Activated CD8-positive, alpha-beta T cell treated with anti-CD3 and anti-CD28 coated beads, Interleukin-2, amount 10 ng/mL, durations not matched to agents 7 days and 5 days (primary cell): Measurements from ENCODE around the gene INSRR. TPM values are rescaled to one million over a fixed set of nuclear protein-coding genes. Genes with fewer than 3 reads are reported as not detected.

ENCODE experiments used
- ATAC-seq: fragments of 150-1000 bp; cut with Tn5 transposase; one replicate; pipeline ENCODE4 v1.10.0; 2021; ENCODE audit warnings: moderate library complexity
- CTCF ChIA-PET: fragments of 350-600 bp; sonication (Branson Sonifier 250); formaldehyde crosslinking; loops from one replicate; lab custom pipeline; 2021; ENCODE audit warnings: antibody characterized with exemption; lab: Charles Lee
- POLR2A ChIA-PET: fragments of 350-600 bp; sonication (Branson Sonifier 250); formaldehyde crosslinking; loops from one replicate; lab custom pipeline; 2021; ENCODE audit warnings: antibody characterized with exemption; lab: Charles Lee
- DNase-seq: peaks from one replicate; pipeline ENCODE4 v3.0.0-alpha.2; 2020
- H3K27ac Mint-ChIP-seq: one replicate; pipeline ENCODE4 v1.8.0; 2021; ENCODE audit warnings: mild to moderate bottlenecking, mixed read lengths
- H3K27me3 Mint-ChIP-seq: one replicate; pipeline ENCODE4 v1.8.0; 2021; ENCODE audit warnings: low read depth, mixed read lengths
- H3K36me3 Mint-ChIP-seq: one replicate; pipeline ENCODE4 v1.8.0; 2021; ENCODE audit warnings: low read depth, mixed read lengths
- H3K4me1 Mint-ChIP-seq: one replicate; pipeline ENCODE4 v1.8.0; 2021; ENCODE audit warnings: low read depth, mixed read lengths
- H3K4me3 Mint-ChIP-seq: one replicate; pipeline ENCODE4 v1.8.0; 2021; ENCODE audit warnings: mild to moderate bottlenecking, mixed read lengths
- H3K9me3 Mint-ChIP-seq: one replicate; pipeline ENCODE4 v1.8.0; 2022; ENCODE audit warnings: mixed read lengths; ENCODE audit not compliant: insufficient read depth
- total RNA-seq, 2 experiments: library from RNA; stranded (reverse); gene quantifications; one replicate each; pipeline ENCODE4 v1.2.3, GENCODE V29; 2021

The INSRR gene
- total RNA-seq, 2 experiments from 2014 or later, result 0.21 TPM

- ATAC-seq, result no peak
- Mint-ChIP-seq H3K27me3 (no peaks in the 10 kb centered on the region), H3K36me3 (peaks cover 57% of the 10 kb centered on the region), H3K27ac (peak overlapping the region; percentile 40), H3K9me3 (no peaks in the 10 kb centered on the region), H3K4me3 (no peak overlapping the region), H3K4me1 (peaks cover 6% of the 10 kb centered on the region)
- DNase-seq, result no peak
- ChIA-PET CTCF (interaction anchor here (1.3 to 14.1 kb wide), 5 partner anchors 43 to 133 kb away, joined by 5 to 304 read pairs (median 47); partner anchors contain the start of genes INSRR, ISG20L2, METTL25B and NTRK1), POLR2A (interaction anchor here (1.0 kb wide), 1 partner anchor 22 kb away, joined by 3 read pairs; the partner anchor contains the start of gene SH2D2A)
These were observed 64.2 kb downstream of the INSRR start for GRCh38 chr1:156794506-156795373.

Other genes starting within 250 kb of the INSRR start
- not detected for gene HAPLN2, start 239.7 kb downstream of the INSRR start, total RNA-seq
- gene BCAN, start 217.0 kb downstream of the INSRR start, total RNA-seq, result not detected
- not detected for gene NES, start 181.7 kb downstream of the INSRR start, total RNA-seq
- 1 to 10 TPM; 1.3 to 1.9 TPM for gene CRABP2, start 153.5 kb downstream of the INSRR start, total RNA-seq
- gene METTL25B, start 130.6 kb downstream of the INSRR start, total RNA-seq, result 10 to 100 TPM; 30.0 to 34.0 TPM
- 10 to 100 TPM; 56.3 to 58.8 TPM for gene ISG20L2, start 130.4 kb downstream of the INSRR start, total RNA-seq
- 10 to 100 TPM; 59.8 to 62.6 TPM for gene MRPL24, start 118.0 kb downstream of the INSRR start, total RNA-seq
- gene HDGF, start 107.4 kb downstream of the INSRR start, total RNA-seq, result 100 to 1,000 TPM; 261 to 264 TPM
- 10 to 100 TPM; 71.9 to 75.5 TPM for gene PRCC, start 91.6 kb downstream of the INSRR start, total RNA-seq
- 10 to 100 TPM; 84.0 to 86.7 TPM for gene SH2D2A, start 42.3 kb downstream of the INSRR start, total RNA-seq
- gene NTRK1, start 1.7 kb upstream of the INSRR start, total RNA-seq, result 1 to 10 TPM; 9.9 TPM
- gene PEAR1, start 34.6 kb upstream of the INSRR start, total RNA-seq, result under 1 TPM; 0.21 to 0.40 TPM
- gene LRRC71, start 61.5 kb upstream of the INSRR start, total RNA-seq, result not detected
- gene ARHGEF11, start 186.6 kb upstream of the INSRR start, total RNA-seq, result 10 to 100 TPM; 15.3 to 16.6 TPM
- not detected for gene ETV3L, start 240.7 kb upstream of the INSRR start, total RNA-seq